Transverse colon (tissue), 4 donors: ENCODE data around the gene MFAP4. TPM values are rescaled to one million over a fixed set of nuclear protein-coding genes. Genes with fewer than 3 reads are reported as not detected.

Experiments
- DNase-seq: peaks from one replicate; pipeline ENCODE4 v3.0.0-alpha.2; 2019
- H3K27ac ChIP-seq, 4 donors: fragments of 200-600 bp; sonication (generic); 2 replicates each; pipeline ENCODE4 v1.5.1; 2016 to 2018; ENCODE audit warnings: inconsistent platforms in 4 of 4
- H3K27me3 ChIP-seq: fragments of 200-600 bp; sonication (generic); 2 replicates; pipeline ENCODE4 v1.5.1; 2017; ENCODE audit warnings: inconsistent platforms
- H3K36me3 ChIP-seq, 4 donors: fragments of 200-600 bp; sonication (generic); 2 replicates each; pipeline ENCODE4 v1.5.1; 2017 to 2019; ENCODE audit warnings: inconsistent platforms in 4 of 4
- H3K4me1 ChIP-seq, 4 donors: fragments of 200-600 bp; sonication (generic); 2 replicates each; pipeline ENCODE4 v1.5.1; 2017 to 2020; ENCODE audit warnings: inconsistent platforms in 4 of 4
- H3K4me3 ChIP-seq, 4 donors: fragments of 200-600 bp; sonication (generic); 1 replicate in 1 of 4; 2 replicates in 3 of 4; pipeline versions ENCODE4 v1.5.1 to v1.6.1; 2017 to 2019; ENCODE audit warnings: inconsistent platforms in 4 of 4
- H3K9me3 ChIP-seq, 2 donors: fragments of 200-600 bp; sonication (generic); 2 replicates each; pipeline ENCODE4 v1.5.1; 2017 to 2019; ENCODE audit warnings: inconsistent platforms in 2 of 2
- EP300 ChIP-seq: sonication (generic); formaldehyde crosslinking; IDR thresholded peaks from one replicate; pipeline ENCODE4 v1.6.1; 2017; ENCODE audit warnings: antibody characterized with exemption, low read depth
- POLR2A ChIP-seq: fragments of 450-650 bp; IDR thresholded peaks from one replicate; pipeline ENCODE4 v1.6.1; 2016; ENCODE audit warnings: antibody characterized with exemption, mild to moderate bottlenecking, moderate library complexity
- POLR2AphosphoS5 ChIP-seq, 3 donors: sonication (generic); formaldehyde crosslinking; IDR thresholded peaks; one replicate each; pipeline ENCODE4 v1.6.1; 2016; ENCODE audit warnings: antibody characterized with exemption in 3 of 3
- WGBS, 2 donors: methylation state at CpG; one replicate each; pipeline ENCODE4 v1.1.5; 2018; ENCODE audit warnings: low coverage in 1 of 2; 5-methylcytosine and 5-hydroxymethylcytosine counted together
- in situ Hi-C, 4 donors: fragments of 200-750 bp; cut with MboI; loops; one replicate each; pipeline versions ENCODE4 v1.15.0 to v1.15.1; 2017; ENCODE audit warnings: low sequenced_read_pairs in 3 of 4, low pct_ligation_motif_present in 1 of 4, low pct_unique_long_range_greater_than_20kb in 1 of 4
- intact Hi-C: fragments of 100-400 bp; cut with DNase I; formaldehyde crosslinking; loops from one replicate; pipeline ENCODE4 v1.15.1; 2023; ENCODE audit warnings: low total_unique reads
- total RNA-seq, 4 donors: library from RNA; depleted of rRNA; stranded (reverse); fragments of >200 nt; gene quantifications; one replicate each; pipeline ENCODE4 v1.1.0, GENCODE V29; 2016
- TF ChIP-seq, protein P1 (sequence below), 5 experiments: fragments of 200-600 bp in 3 of 5; fragments of 450-650 bp in 2 of 5; sonication (generic) in 3 of 5; IDR thresholded peaks; 1 replicate in 2 of 5; 2 replicates in 3 of 5; pipeline ENCODE4 v1.5.1; 2016 to 2017; ENCODE audit warnings: antibody characterized with exemption in 5 of 5, inconsistent platforms in 3 of 5, mild to moderate bottlenecking in 2 of 5, moderate library complexity in 1 of 5

The MFAP4 gene
- total RNA-seq, 4 donors from 2014 or later, result 39.7 to 67.3 (median 51.5) TPM

DNA sequence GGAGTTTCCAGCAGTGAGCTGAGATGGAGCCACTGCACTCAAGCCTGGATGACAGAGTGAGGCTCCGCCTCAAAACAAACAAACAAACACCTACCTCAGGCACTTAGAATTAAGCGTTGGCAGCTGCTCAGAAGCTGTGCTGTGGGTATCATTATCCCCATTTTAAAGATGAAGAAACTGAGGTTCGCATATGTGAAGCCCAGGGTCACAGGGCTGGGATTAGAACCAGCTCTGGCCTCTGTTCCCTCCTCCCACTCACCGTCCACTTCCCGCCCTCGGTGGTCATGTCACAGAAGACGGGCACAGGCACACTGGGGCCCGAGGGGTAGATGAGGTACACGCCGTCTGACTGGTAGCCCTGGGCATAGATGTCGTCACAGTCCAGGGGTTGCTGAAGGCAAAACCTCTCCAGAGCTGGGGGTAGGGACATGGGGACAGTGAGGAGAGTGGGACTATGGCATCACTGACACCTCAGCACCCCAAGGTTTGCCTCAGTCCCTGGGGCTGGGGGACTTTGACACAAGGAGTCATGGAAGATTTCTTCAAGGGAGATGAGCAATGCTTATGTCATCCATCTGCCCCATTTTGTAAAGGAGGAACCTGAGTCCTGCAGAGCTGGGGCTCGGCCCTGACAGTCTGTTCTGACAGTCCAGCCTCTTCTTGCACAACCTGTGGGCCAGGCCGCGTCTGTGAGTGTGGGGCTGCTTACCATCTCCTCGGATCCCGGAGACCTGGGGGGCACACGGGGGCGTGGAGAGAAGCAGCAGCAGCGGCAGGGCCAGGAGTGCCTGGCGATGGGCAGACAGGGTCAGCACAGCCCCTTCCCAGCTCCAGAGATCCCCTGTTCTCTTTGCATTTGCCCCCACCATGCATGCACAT lies 700 bp downstream of the MFAP4 start:
- intact Hi-C loops, result no loop called here
- Histone ChIP-seq H3K27me3 (no peaks in the 10 kb centered on the region), H3K27ac (peak overlapping the region; percentile 84 to 95 (median 90)), H3K4me1 (peaks cover 44 to 73% (median 53%) of the 10 kb centered on the region in 4 donors), H3K36me3 (peaks cover 0 to 6% (median 2%) of the 10 kb centered on the region in 4 donors), H3K4me3 (peak overlapping the region in 3 of 4 donors; percentile 4 to 34 (median 13)), H3K9me3 (no peaks in the 10 kb centered on the region)
- peak; percentile 62 for DNase-seq
- TF ChIP-seq POLR2AphosphoS5 (IDR thresholded peaks at IDR 0.05) (peak in 2 of 3 donors; percentile 4 to 22), EP300 (no peak), POLR2A (no peak)
- TF ChIP-seq, protein P1, sequence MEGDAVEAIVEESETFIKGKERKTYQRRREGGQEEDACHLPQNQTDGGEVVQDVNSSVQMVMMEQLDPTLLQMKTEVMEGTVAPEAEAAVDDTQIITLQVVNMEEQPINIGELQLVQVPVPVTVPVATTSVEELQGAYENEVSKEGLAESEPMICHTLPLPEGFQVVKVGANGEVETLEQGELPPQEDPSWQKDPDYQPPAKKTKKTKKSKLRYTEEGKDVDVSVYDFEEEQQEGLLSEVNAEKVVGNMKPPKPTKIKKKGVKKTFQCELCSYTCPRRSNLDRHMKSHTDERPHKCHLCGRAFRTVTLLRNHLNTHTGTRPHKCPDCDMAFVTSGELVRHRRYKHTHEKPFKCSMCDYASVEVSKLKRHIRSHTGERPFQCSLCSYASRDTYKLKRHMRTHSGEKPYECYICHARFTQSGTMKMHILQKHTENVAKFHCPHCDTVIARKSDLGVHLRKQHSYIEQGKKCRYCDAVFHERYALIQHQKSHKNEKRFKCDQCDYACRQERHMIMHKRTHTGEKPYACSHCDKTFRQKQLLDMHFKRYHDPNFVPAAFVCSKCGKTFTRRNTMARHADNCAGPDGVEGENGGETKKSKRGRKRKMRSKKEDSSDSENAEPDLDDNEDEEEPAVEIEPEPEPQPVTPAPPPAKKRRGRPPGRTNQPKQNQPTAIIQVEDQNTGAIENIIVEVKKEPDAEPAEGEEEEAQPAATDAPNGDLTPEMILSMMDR (IDR thresholded peaks at IDR 0.05), result no peak
- in situ Hi-C loops, result no loop called here
- 68 to 100% methylated on average over 1 to 20 of the region's 20 CpGs for WGBS, 2 donors

DNA sequence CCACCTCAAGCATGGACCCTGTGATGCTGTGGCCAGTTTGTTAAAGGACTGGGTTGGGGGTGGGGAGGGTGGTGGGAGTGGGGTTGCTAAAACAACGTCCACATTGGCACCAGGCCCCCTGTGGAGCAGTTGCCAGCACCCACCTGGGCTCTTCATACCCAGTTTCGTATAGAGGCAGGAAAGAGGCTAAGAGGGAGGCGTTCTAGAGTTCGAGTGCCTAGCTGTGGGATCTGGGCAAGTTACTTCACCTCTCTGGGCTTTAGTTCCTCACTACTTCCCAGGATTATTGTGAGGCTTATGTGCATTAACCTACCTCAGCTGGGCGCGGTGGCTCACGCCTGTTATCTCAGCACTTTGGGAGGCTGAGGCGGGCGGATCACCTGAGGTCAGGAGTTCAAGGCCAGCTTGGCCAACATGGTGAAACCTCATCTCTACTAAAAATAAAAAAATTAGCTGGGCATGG lies 1.4 kb downstream of the MFAP4 start:
- Histone ChIP-seq H3K27ac (peak overlapping the region; percentile 84 to 95 (median 90)), H3K4me3 (peak overlapping the region in 2 of 4 donors; percentile 7 to 34), H3K9me3 (no peaks in the 10 kb centered on the region), H3K27me3 (no peaks in the 10 kb centered on the region), H3K4me1 (peaks cover 44 to 73% (median 53%) of the 10 kb centered on the region in 4 donors), H3K36me3 (peaks cover 0 to 12% (median 5%) of the 10 kb centered on the region in 4 donors)
- intact Hi-C loops, result no loop called here
- DNase-seq, result no peak
- WGBS, 2 donors, result 57 to 73% methylated on average over 3 to 9 of the region's 9 CpGs
- TF ChIP-seq EP300 (no peak), POLR2A (no peak), POLR2AphosphoS5 (IDR thresholded peaks at IDR 0.05) (no peak)
- TF ChIP-seq, protein P1 (IDR thresholded peaks at IDR 0.05), result no peak
- in situ Hi-C loops, result no loop called here

DNA sequence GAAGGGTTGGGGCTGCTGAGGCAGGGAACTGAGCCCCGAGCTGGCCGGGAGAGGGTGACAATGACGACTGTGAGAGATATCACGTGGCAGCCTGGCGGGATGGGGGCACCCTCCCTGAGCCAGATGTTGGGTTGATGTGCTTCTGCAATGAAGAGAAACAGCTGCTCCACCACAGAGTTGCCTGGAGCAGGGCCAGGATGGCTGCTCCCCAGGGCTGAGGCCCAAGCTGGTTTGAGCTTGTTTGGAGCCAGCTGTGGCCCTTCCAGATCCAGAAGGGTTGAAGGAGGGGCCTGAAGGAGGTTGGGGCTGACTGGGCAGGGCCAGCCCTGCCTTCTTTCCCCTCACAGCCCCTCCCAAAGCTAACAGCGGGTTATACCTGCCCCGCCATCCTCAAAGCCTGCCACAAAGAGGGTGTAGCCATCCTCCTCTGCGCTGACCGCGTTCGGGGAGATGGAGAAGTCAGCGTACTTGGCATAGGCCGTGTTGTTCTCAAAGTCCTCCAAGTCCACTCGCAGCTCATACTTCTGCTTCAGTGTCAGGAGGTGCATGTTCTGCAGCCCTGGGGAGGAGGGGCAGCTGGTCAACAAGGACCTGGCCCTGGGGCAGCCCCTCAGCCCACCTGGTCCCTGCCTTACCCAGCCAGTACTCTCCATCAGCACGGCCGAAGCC lies 2.1 kb downstream of the MFAP4 start:
- Histone ChIP-seq H3K9me3 (no peaks in the 10 kb centered on the region), H3K36me3 (peaks cover 0 to 15% (median 7%) of the 10 kb centered on the region in 4 donors), H3K4me1 (peaks cover 44 to 76% (median 54%) of the 10 kb centered on the region in 4 donors), H3K4me3 (peak overlapping the region in 1 of 4 donors; percentile 2), H3K27ac (peak overlapping the region; percentile 84 to 95 (median 90)), H3K27me3 (no peaks in the 10 kb centered on the region)
- in situ Hi-C loops, result no loop called here
- TF ChIP-seq POLR2AphosphoS5 (IDR thresholded peaks at IDR 0.05) (peak; percentile 57 to 85 (median 76)), POLR2A (no peak)
- peak; percentile 84 for DNase-seq
- intact Hi-C loops, result no loop called here
- whole genome bisulfite sequencing, 2 donors, result 33 to 40% methylated on average over 2 to 16 of the region's 16 CpGs

DNA sequence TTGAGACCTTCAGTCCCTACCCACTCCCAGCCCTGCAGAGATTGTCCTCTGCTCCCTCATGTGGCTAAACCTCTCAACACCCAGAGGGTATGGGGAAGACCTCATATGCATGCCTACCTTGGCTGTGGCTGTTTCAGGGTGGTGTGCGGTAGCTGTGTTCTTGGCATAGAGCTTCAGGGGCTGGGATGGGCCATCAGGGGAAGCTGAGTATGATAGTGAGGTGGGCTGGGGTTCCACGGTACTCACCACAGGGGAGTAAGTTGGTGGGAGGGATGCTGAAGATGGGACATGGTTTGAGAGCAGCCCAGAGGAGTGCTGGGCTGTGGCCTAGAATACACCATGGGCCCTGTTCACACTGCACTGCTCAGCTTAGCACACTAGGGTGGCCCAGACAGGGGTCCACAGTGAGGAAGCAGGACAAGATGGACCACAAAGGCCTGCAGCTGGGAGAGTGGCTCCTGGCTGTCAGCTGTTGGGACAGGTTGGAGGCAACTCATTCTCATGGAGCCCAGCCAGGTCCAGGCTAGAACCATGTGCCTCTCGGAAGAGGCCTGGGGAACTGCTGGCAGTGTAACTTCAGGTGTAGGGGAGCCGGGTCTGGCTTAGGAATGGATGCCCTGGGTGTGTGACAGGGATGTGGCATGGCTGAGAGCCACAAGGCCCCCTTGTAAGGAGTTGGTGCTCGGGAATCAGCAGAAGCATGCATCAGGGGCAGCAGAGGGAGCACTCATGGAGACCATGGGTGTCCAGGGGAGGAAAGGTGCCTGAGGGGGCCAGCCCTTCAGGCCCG lies 3.1 kb downstream of the MFAP4 start:
- H3K4me1 ChIP-seq, result peaks cover 50 to 79% (median 63%) of the 10 kb centered on the region in 4 donors
- peaks cover 0 to 18% (median 7%) of the 10 kb centered on the region in 4 donors for H3K36me3 ChIP-seq
- DNase-seq, result no peak
- H3K27ac ChIP-seq, result peak overlapping the region; percentile 84 to 95 (median 90)
- 84% methylated on average over 6 of the region's 6 CpGs; no CpG with 5 or more reads in 1 of the 2 donors for WGBS, 2 donors
- no peak overlapping the region for H3K4me3 ChIP-seq
- H3K27me3 ChIP-seq, result no peaks in the 10 kb centered on the region
- TF ChIP-seq POLR2A, result no peak
- peak in 1 of 3 donors; percentile 17 for TF ChIP-seq POLR2AphosphoS5 (IDR thresholded peaks at IDR 0.05)
- in situ Hi-C loops, result no loop called here
- intact Hi-C loops, result no loop called here
- no peaks in the 10 kb centered on the region for H3K9me3 ChIP-seq
